Measurements from ENCODE around the gene TOLLIP. TPM values are rescaled to one million over a fixed set of nuclear protein-coding genes. Genes with fewer than 3 reads are reported as not detected.
A peak's percentile ranks its signal among the peaks of the same experiment; 100 is the strongest.

TOLLIP gene
- total RNA-seq, 5 donors from 2014 or later (not counting 1 experiment from before 2014, with no cell fraction given), result 44.4 to 54.1 (median 50.8) TPM

- Histone ChIP-seq H3K4me3 (ENCODE audit: control insufficient read depth in 1 of 2, extremely low read depth in 1 of 2, low read length in 1 of 2) (peak overlapping the region; percentile 63 to 65), H3K27ac (ENCODE audit: low read length) (no peak overlapping the region)
- POLR2A ChIA-PET, result interaction anchor here in 1 of 2 donors (0.6 kb wide), 1 partner anchor 11 kb away, joined by 5 read pairs; no protein-coding TSS in a partner anchor
Observed at GRCh38 chr11:1307998-1308742, 1.3 kb downstream of the TOLLIP start.

GRCh38 chr11:1307163-1307870 is 2.1 kb downstream of the TOLLIP start:
- Histone ChIP-seq H3K27ac (ENCODE audit: low read length) (no peak overlapping the region), H3K4me1 (ENCODE audit: control insufficient read depth in 1 of 2, extremely low read depth in 1 of 2, insufficient read depth in 2 of 2, low read length in 2 of 2) (peaks cover 11 to 60% of the 10 kb centered on the region in 2 experiments), H3K9me3 (no peaks in the 10 kb centered on the region), H3K27me3 (replicated peaks in 1 of 2; ENCODE audit: control insufficient read depth in 2 of 2, extremely low read depth in 1 of 2, insufficient read depth in 2 of 2, low read length in 1 of 2) (no peaks in the 10 kb centered on the region), H3K4me3 (ENCODE audit: control insufficient read depth in 1 of 2, extremely low read depth in 1 of 2, low read length in 1 of 2) (no peak overlapping the region), H3K36me3 (ENCODE audit: control insufficient read depth in 2 of 2, extremely low read depth in 1 of 2, insufficient read depth in 1 of 2, low read length in 1 of 2) (peaks cover 0 to 12% of the 10 kb centered on the region in 2 donors)
- H3K9me3 Mint-ChIP-seq, result peaks cover 0 to 4% (median 0%) of the 10 kb centered on the region in 3 donors
- CTCF ChIA-PET, result no interaction called here
- peak overlapping the region; percentile 6 to 76 (median 72) for H3K4me3 Mint-ChIP-seq
- ATAC-seq (replicated peaks in 1 of 4), result no peak
- peaks cover 3% of the 10 kb centered on the region for H3K36me3 Mint-ChIP-seq
- H3K4me1 Mint-ChIP-seq, result peaks cover 65 to 72% (median 66%) of the 10 kb centered on the region in 3 donors
- DNase-seq, result peak in 2 of 35 experiments; percentile 26 to 47
- WGBS (ENCODE audit: insufficient coverage), result 60% methylated on average over 18 of the region's 21 CpGs
- POLR2A ChIA-PET, result interaction anchor here in 1 of 2 donors (0.6 kb wide), 1 partner anchor 12 kb away, joined by 5 read pairs; no protein-coding TSS in a partner anchor
- no peaks in the 10 kb centered on the region for H3K27me3 Mint-ChIP-seq
- no peak overlapping the region for H3K27ac Mint-ChIP-seq

More at GRCh38 chr11:1307998-1308742, 1.3 kb downstream of the TOLLIP start:
- no peaks in the 10 kb centered on the region for H3K9me3 ChIP-seq
- no peak for ATAC-seq (replicated peaks in 1 of 4)
- Mint-ChIP-seq H3K27ac (peak overlapping the region; percentile 44 to 55), H3K36me3 (peaks cover 3% of the 10 kb centered on the region), H3K9me3 (peaks cover 0 to 4% (median 0%) of the 10 kb centered on the region in 3 donors), H3K4me1 (peaks cover 58 to 65% (median 59%) of the 10 kb centered on the region in 3 donors), H3K4me3 (peak overlapping the region; percentile 71 to 76 (median 72)), H3K27me3 (no peaks in the 10 kb centered on the region)
- 81% methylated on average over 15 of the region's 21 CpGs for WGBS (ENCODE audit: insufficient coverage)
- CTCF ChIA-PET, result no interaction called here
- H3K36me3 ChIP-seq (ENCODE audit: control insufficient read depth in 2 of 2, extremely low read depth in 1 of 2, insufficient read depth in 1 of 2, low read length in 1 of 2), result peaks cover 0 to 12% of the 10 kb centered on the region in 2 donors
- H3K4me1 ChIP-seq (ENCODE audit: control insufficient read depth in 1 of 2, extremely low read depth in 1 of 2, insufficient read depth in 2 of 2, low read length in 2 of 2), result peaks cover 11 to 55% of the 10 kb centered on the region in 2 experiments
- DNase-seq, result no peak
- no peaks in the 10 kb centered on the region for H3K27me3 ChIP-seq (replicated peaks in 1 of 2; ENCODE audit: control insufficient read depth in 2 of 2, extremely low read depth in 1 of 2, insufficient read depth in 2 of 2, low read length in 1 of 2)

- Mint-ChIP-seq H3K4me1 (peaks cover 66 to 70% (median 69%) of the 10 kb centered on the region in 3 donors), H3K4me3 (peak overlapping the region in 2 of 3 donors; percentile 72 to 76), H3K9me3 (no peaks in the 10 kb centered on the region), H3K36me3 (peaks cover 3% of the 10 kb centered on the region), H3K27ac (no peak overlapping the region), H3K27me3 (no peaks in the 10 kb centered on the region)
- Histone ChIP-seq H3K9me3 (no peaks in the 10 kb centered on the region), H3K4me3 (ENCODE audit: control insufficient read depth in 1 of 2, extremely low read depth in 1 of 2, low read length in 1 of 2) (no peak overlapping the region), H3K27me3 (replicated peaks in 1 of 2; ENCODE audit: control insufficient read depth in 2 of 2, extremely low read depth in 1 of 2, insufficient read depth in 2 of 2, low read length in 1 of 2) (no peaks in the 10 kb centered on the region), H3K4me1 (ENCODE audit: control insufficient read depth in 1 of 2, extremely low read depth in 1 of 2, insufficient read depth in 2 of 2, low read length in 2 of 2) (peaks cover 11 to 67% of the 10 kb centered on the region in 2 experiments), H3K36me3 (ENCODE audit: control insufficient read depth in 2 of 2, extremely low read depth in 1 of 2, insufficient read depth in 1 of 2, low read length in 1 of 2) (peaks cover 0 to 12% of the 10 kb centered on the region in 2 donors), H3K27ac (ENCODE audit: low read length) (no peak overlapping the region)
- DNase-seq (no peak), ATAC-seq (replicated peaks in 1 of 4) (no peak)
- ChIA-PET POLR2A (no interaction called here), CTCF (no interaction called here)
- 95% methylated on average over 24 of the region's 30 CpGs for WGBS (ENCODE audit: insufficient coverage)
Observed at GRCh38 chr11:1306186-1307162, 3.0 kb downstream of the TOLLIP start.

- no peaks in the 10 kb centered on the region for H3K27me3 ChIP-seq (replicated peaks in 1 of 2; ENCODE audit: control insufficient read depth in 2 of 2, extremely low read depth in 1 of 2, insufficient read depth in 2 of 2, low read length in 1 of 2)
- no peaks in the 10 kb centered on the region for H3K9me3 ChIP-seq
- H3K36me3 ChIP-seq (ENCODE audit: control insufficient read depth in 2 of 2, extremely low read depth in 1 of 2, insufficient read depth in 1 of 2, low read length in 1 of 2), result peaks cover 0 to 12% of the 10 kb centered on the region in 2 donors
- Mint-ChIP-seq H3K9me3 (no peaks in the 10 kb centered on the region), H3K4me3 (peak overlapping the region in 1 of 3 donors; percentile 23), H3K27me3 (no peaks in the 10 kb centered on the region), H3K27ac (no peak overlapping the region), H3K4me1 (peaks cover 60 to 61% (median 61%) of the 10 kb centered on the region in 3 donors), H3K36me3 (peaks cover 3% of the 10 kb centered on the region)
- WGBS (ENCODE audit: insufficient coverage), result 98% methylated on average over 12 of the region's 27 CpGs
- H3K27ac ChIP-seq (ENCODE audit: low read length), result no peak overlapping the region
- DNase-seq (no peak), ATAC-seq (replicated peaks in 1 of 4) (no peak)
- peaks cover 9 to 58% of the 10 kb centered on the region in 2 experiments for H3K4me1 ChIP-seq (ENCODE audit: control insufficient read depth in 1 of 2, extremely low read depth in 1 of 2, insufficient read depth in 2 of 2, low read length in 2 of 2)
- H3K4me3 ChIP-seq (ENCODE audit: control insufficient read depth in 1 of 2, extremely low read depth in 1 of 2, low read length in 1 of 2), result no peak overlapping the region
- POLR2A ChIA-PET, result no interaction called here
- CTCF ChIA-PET, result no interaction called here
Observed at GRCh38 chr11:1305501-1306056, 3.9 kb downstream of the TOLLIP start.

- DNase-seq (no peak), ATAC-seq (replicated peaks in 1 of 4) (no peak)
- Histone ChIP-seq H3K27me3 (replicated peaks in 1 of 2; ENCODE audit: control insufficient read depth in 2 of 2, extremely low read depth in 1 of 2, insufficient read depth in 2 of 2, low read length in 1 of 2) (no peaks in the 10 kb centered on the region), H3K4me1 (ENCODE audit: control insufficient read depth in 1 of 2, extremely low read depth in 1 of 2, insufficient read depth in 2 of 2, low read length in 2 of 2) (peaks cover 4 to 53% of the 10 kb centered on the region in 2 experiments), H3K27ac (ENCODE audit: low read length) (no peak overlapping the region), H3K4me3 (ENCODE audit: control insufficient read depth in 1 of 2, extremely low read depth in 1 of 2, low read length in 1 of 2) (no peak overlapping the region), H3K36me3 (ENCODE audit: control insufficient read depth in 2 of 2, extremely low read depth in 1 of 2, insufficient read depth in 1 of 2, low read length in 1 of 2) (peaks cover 0 to 12% of the 10 kb centered on the region in 2 donors), H3K9me3 (no peaks in the 10 kb centered on the region)
- H3K4me1 Mint-ChIP-seq, result peaks cover 57 to 61% (median 58%) of the 10 kb centered on the region in 3 donors
- peaks cover 3% of the 10 kb centered on the region for H3K36me3 Mint-ChIP-seq
- H3K27me3 Mint-ChIP-seq, result no peaks in the 10 kb centered on the region
- ChIA-PET POLR2A (no interaction called here), CTCF (no interaction called here)
- no peaks in the 10 kb centered on the region for H3K9me3 Mint-ChIP-seq
- H3K4me3 Mint-ChIP-seq, result peak overlapping the region in 1 of 3 donors; percentile 23
- H3K27ac Mint-ChIP-seq, result no peak overlapping the region
- 94% methylated on average over 11 of the region's 13 CpGs for WGBS (ENCODE audit: insufficient coverage)
Observed at GRCh38 chr11:1305063-1305495, 4.4 kb downstream of the TOLLIP start.

All from T-cell (primary cell).